Loucy (cell line): ENCODE data around the gene LPIN2.

Experiments used
- CTCF ChIP-seq: fragments of 200-600 bp; sonication (generic); conservative IDR thresholded peaks from 2 replicates; pipeline ENCODE4 v1.5.1; 2014; ENCODE audit warnings: mild to moderate bottlenecking, antibody characterized with exemption, low read length
- EZH2phosphoT487 ChIP-seq: fragments of 200-600 bp; IDR thresholded peaks from 2 replicates; pipeline ENCODE4 v1.6.1; 2018; ENCODE audit warnings: antibody characterized with exemption, mild to moderate bottlenecking, moderate library complexity, borderline replicate concordance

- TF ChIP-seq CTCF, result no peak
- TF ChIP-seq EZH2phosphoT487, result no peak
Measured at GRCh38 chr18:2982452-2983269, 30.3 kb downstream of the LPIN2 start.
